Gastroesophageal sphincter (tissue), 4 donors: ENCODE results near the gene USP40. TPM values are rescaled to one million over a fixed set of nuclear protein-coding genes. Genes with fewer than 3 reads are reported as not detected.

Experiments used
- ATAC-seq: fragments of 150-250 bp; one replicate; pipeline ENCODE4 v1.9.1; 2016; ENCODE audit warnings: mild to moderate bottlenecking, moderate library complexity
- H3K27ac ChIP-seq, 4 donors: fragments of 200-600 bp; sonication (generic) in 3 of 4; 1 replicate in 3 of 4; 2 replicates in 1 of 4; pipeline ENCODE4 v1.5.1; 2016 to 2019
- H3K27me3 ChIP-seq: fragments of 200-600 bp; sonication (generic); one replicate; pipeline ENCODE4 v1.5.1; 2019
- H3K36me3 ChIP-seq, 2 donors: fragments of 200-600 bp; sonication (generic); one replicate each; pipeline ENCODE4 v1.5.1; 2019; ENCODE audit warnings: control low read depth in 1 of 2
- H3K4me1 ChIP-seq, 3 donors: fragments of 200-600 bp; sonication (generic); 1 replicate in 2 of 3; 2 replicates in 1 of 3; pipeline ENCODE4 v1.5.1; 2016 to 2019; ENCODE audit warnings: control low read depth in 2 of 3
- H3K4me3 ChIP-seq, 2 donors: fragments of 200-600 bp; sonication (generic); one replicate each; pipeline ENCODE4 v1.5.1; 2019; ENCODE audit warnings: mild to moderate bottlenecking in 1 of 2, moderate library complexity in 1 of 2
- H3K9me3 ChIP-seq, 3 donors: fragments of 200-600 bp; sonication (generic); one replicate each; pipeline ENCODE4 v1.5.1; 2017 to 2019; ENCODE audit warnings: control low read depth in 2 of 3
- CTCF ChIP-seq, 4 experiments: fragments of 200-600 bp in 2 of 4; fragments of 450-650 bp in 2 of 4; sonication (generic) in 1 of 4; IDR thresholded peaks; one replicate each; pipeline ENCODE4 v1.5.1; 2017 to 2019; ENCODE audit warnings: antibody characterized with exemption in 4 of 4, mild to moderate bottlenecking in 2 of 4, moderate library complexity in 2 of 4
- EP300 ChIP-seq: sonication (generic); formaldehyde crosslinking; IDR thresholded peaks from one replicate; pipeline ENCODE4 v1.6.1; 2017; ENCODE audit warnings: antibody characterized with exemption, mild to moderate bottlenecking
- POLR2A ChIP-seq, 2 donors: fragments of 450-650 bp; IDR thresholded peaks; one replicate each; pipeline ENCODE4 v1.6.1; 2017; ENCODE audit warnings: antibody characterized with exemption in 2 of 2, mild to moderate bottlenecking in 2 of 2, moderate library complexity in 1 of 2
- POLR2AphosphoS5 ChIP-seq: sonication (generic); formaldehyde crosslinking; IDR thresholded peaks from one replicate; pipeline ENCODE4 v1.6.1; 2017; ENCODE audit warnings: antibody characterized with exemption
- WGBS, 2 donors: methylation state at CpG; one replicate each; pipeline ENCODE4 v1.1.5; 2018; ENCODE audit warnings: low coverage in 1 of 2; 5-methylcytosine and 5-hydroxymethylcytosine counted together
- total RNA-seq, 4 donors: library from RNA; depleted of rRNA; stranded (reverse); fragments of >200 nt; gene quantifications; one replicate each; pipeline ENCODE4 v1.1.0, GENCODE V29; 2016

The USP40 gene
- total RNA-seq, 4 donors from 2014 or later, result 13.5 to 52.6 (median 18.2) TPM

GRCh38 chr2:233428438-233428837 is 138.1 kb downstream of the USP40 start:
- Histone ChIP-seq H3K4me1 (peaks cover 0 to 17% (median 0%) of the 10 kb centered on the region in 3 donors), H3K9me3 (no peaks in the 10 kb centered on the region), H3K27ac (no peak overlapping the region), H3K36me3 (no peaks in the 10 kb centered on the region), H3K4me3 (no peak overlapping the region), H3K27me3 (no peaks in the 10 kb centered on the region)
- TF ChIP-seq POLR2A (IDR thresholded peaks at IDR 0.05) (no peak), POLR2AphosphoS5 (no peak), CTCF (IDR thresholded peaks at IDR 0.05) (no peak), EP300 (no peak)
- 92 to 93% methylated on average over 3 to 4 of the region's 7 CpGs for WGBS, 2 donors
- ATAC-seq, result no peak

- no peaks in the 10 kb centered on the region for H3K27me3 ChIP-seq
- TF ChIP-seq POLR2A (IDR thresholded peaks at IDR 0.05) (no peak), POLR2AphosphoS5 (no peak), EP300 (no peak)
- H3K9me3 ChIP-seq, result no peaks in the 10 kb centered on the region
- H3K4me1 ChIP-seq, result peaks cover 0 to 17% (median 0%) of the 10 kb centered on the region in 3 donors
- H3K36me3 ChIP-seq, result no peaks in the 10 kb centered on the region
- no peak overlapping the region for H3K4me3 ChIP-seq
- WGBS, 2 donors, result 79% methylated on average over 3 of the region's 3 CpGs; no CpG with 5 or more reads in 1 of the 2 donors
- ATAC-seq, result no peak
- H3K27ac ChIP-seq, result no peak overlapping the region
These were observed 138.6 kb downstream of the USP40 start for GRCh38 chr2:233428008-233428407.

- no peak for ATAC-seq
- WGBS, 2 donors, result 82 to 90% methylated on average over 4 to 6 of the region's 7 CpGs
- Histone ChIP-seq H3K4me1 (peaks cover 0 to 18% (median 0%) of the 10 kb centered on the region in 3 donors), H3K9me3 (no peaks in the 10 kb centered on the region), H3K36me3 (no peaks in the 10 kb centered on the region), H3K4me3 (no peak overlapping the region), H3K27ac (no peak overlapping the region), H3K27me3 (no peaks in the 10 kb centered on the region)
- peak; percentile 20 for TF ChIP-seq POLR2AphosphoS5
- no peak for TF ChIP-seq EP300
These were observed 139.8 kb downstream of the USP40 start for GRCh38 chr2:233426619-233427342.

Other genes starting within 250 kb of the USP40 start
- 10 to 100 TPM in 3 of 4 donors, 1 to 10 TPM in 1; 9.1 to 21.9 (median 17.8) TPM for gene DGKD, start 212.3 kb downstream of the USP40 start, total RNA-seq
- not detected for gene UGT1A8, start 50.9 kb upstream of the USP40 start, total RNA-seq
- 1 to 10 TPM in 1 of 4 donors, under 1 TPM in 1, not detected in 2; 0.16 to 1.0 TPM for gene UGT1A10, start 69.7 kb upstream of the USP40 start, total RNA-seq
- not detected for gene UGT1A9, start 105.1 kb upstream of the USP40 start, total RNA-seq
- 1 to 10 TPM in 1 of 4 donors, not detected in 3; 4.6 TPM for gene UGT1A7, start 115.1 kb upstream of the USP40 start, total RNA-seq
- 10 to 100 TPM in 1 of 4 donors, under 1 TPM in 2, not detected in 1; 0.27 to 20.1 (median 0.58) TPM for gene UGT1A6, start 126.1 kb upstream of the USP40 start, total RNA-seq
- not detected for gene UGT1A5, start 146.1 kb upstream of the USP40 start, total RNA-seq
- gene UGT1A4, start 152.0 kb upstream of the USP40 start, total RNA-seq, result under 1 TPM in 1 of 4 donors, not detected in 3; 0.13 TPM
- gene UGT1A3, start 162.3 kb upstream of the USP40 start, total RNA-seq, result not detected
- under 1 TPM in 1 of 4 donors, not detected in 3; 0.94 TPM for gene UGT1A1, start 193.5 kb upstream of the USP40 start, total RNA-seq
- not detected for gene MROH2A, start 211.5 kb upstream of the USP40 start, total RNA-seq